HL-60 (cell line): ENCODE data around the gene AQP7.

Experiments used
- GABPA ChIP-seq: IDR thresholded peaks from 2 replicates; pipeline ENCODE4 v1.6.1; 2012; ENCODE audit warnings: low read depth
- POLR2AphosphoS5 ChIP-seq: IDR thresholded peaks from 2 replicates; pipeline ENCODE4 v1.6.1; 2012; ENCODE audit warnings: low read depth

- TF ChIP-seq POLR2AphosphoS5 (no peak), GABPA (no peak)
These were observed 37.4 kb upstream of the AQP7 start for GRCh38 chr9:33439731-33440130.
